Myocyte (in vitro differentiated cells): ENCODE data around the gene ARMH3. TPM values are rescaled to one million over a fixed set of nuclear protein-coding genes. Genes with fewer than 3 reads are reported as not detected.

Experiments
- DNase-seq: peaks from one replicate; pipeline ENCODE4 v3.0.0-alpha.2; 2012; ENCODE audit warnings: low read depth
- total RNA-seq: library from RNA; depleted of rRNA; stranded (reverse); fragments of >200 nt; gene quantifications from 2 replicates; pipeline ENCODE4 v1.2.3, GENCODE V29; 2014

The ARMH3 gene
- total RNA-seq, 1 donor from 2014 or later = 7.4 TPM

DNA sequence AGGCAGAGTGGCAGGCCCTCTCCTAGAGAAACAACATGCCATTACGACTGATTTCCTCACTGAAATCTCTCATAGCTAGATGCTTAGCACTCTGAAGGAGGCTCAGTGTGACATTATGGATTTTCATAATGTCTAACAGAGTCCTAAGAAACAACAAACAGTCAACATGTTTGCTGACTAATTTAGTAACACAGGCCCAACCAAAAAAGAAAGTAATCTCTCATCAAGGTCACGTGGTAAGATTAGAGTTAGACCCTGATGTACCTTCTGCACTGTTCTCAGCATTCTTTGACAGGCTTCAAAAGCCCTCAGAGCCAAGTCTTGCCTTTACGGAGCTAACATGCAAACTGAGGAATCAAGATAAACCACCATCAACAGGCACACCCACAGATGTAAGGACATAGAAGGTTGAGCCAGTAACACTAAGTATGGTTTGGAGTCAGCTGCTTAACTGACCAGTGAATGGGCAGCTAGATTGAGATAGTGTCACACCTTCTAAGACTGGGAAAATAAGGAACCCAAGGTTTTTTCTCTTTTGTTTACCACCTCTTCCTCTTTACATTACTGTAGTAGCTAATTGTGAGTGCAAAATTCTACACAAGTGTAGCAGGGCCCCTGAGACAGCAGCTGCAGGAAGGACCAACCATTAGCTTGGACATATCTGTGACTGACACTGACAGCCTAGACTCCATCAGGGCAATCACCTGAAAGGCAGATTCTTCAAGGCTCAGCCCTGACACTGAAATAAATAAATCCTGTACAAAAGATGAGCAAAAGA, 197.1 kb downstream of the ARMH3 start:
- no peak for DNase-seq

DNA sequence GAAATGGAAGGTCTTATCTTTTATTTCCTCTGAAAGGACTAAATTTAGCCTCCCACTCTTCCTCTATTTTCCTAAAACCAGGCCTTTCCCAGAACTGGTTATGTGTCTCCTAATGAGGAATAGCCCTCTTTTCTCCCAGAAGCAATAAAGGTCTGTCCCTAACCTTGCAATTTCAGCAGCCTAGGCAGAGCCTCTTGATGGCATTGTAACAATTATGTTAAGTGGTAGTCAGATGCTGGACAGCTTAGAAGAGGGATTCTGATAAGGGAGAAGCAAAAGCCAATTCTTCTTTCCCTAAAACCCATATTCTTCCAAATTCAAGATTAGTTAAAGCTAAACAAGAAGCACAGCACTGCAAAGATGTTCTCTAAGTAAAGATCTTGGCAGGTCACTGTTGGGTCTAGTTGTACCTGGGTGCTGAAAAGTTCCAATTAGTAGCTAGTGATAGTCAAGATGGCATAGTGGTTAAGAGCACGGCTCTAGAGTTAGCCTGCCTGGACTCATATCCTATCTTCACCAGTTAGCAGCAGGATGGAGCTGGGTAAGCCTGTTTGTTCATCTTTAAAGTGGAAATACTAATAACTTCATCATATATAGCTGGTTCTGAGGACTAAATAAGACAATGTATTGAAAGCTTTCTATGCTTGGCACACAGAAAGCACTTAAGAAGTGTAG, 198.0 kb downstream of the ARMH3 start:
- no peak for DNase-seq

DNA sequence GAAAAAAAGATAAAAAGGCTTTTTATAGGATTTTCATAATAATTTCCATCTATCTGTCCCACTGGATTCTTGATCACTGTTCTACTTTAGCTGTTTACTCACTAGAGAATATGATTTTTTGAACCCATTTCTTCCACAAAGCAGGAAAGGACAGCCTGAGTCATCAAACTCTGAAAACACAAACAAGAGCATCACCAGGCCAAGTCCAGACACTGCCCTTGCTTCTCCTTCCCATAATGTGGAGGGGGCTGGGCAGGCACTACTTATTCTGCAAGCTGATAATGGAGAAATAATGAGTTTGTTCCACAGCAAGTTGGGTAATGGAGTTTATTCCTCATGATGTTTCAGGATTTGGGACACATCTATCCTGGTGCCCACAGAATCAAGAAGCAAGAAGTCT, 199.3 kb downstream of the ARMH3 start:
- DNase-seq = no peak

DNA sequence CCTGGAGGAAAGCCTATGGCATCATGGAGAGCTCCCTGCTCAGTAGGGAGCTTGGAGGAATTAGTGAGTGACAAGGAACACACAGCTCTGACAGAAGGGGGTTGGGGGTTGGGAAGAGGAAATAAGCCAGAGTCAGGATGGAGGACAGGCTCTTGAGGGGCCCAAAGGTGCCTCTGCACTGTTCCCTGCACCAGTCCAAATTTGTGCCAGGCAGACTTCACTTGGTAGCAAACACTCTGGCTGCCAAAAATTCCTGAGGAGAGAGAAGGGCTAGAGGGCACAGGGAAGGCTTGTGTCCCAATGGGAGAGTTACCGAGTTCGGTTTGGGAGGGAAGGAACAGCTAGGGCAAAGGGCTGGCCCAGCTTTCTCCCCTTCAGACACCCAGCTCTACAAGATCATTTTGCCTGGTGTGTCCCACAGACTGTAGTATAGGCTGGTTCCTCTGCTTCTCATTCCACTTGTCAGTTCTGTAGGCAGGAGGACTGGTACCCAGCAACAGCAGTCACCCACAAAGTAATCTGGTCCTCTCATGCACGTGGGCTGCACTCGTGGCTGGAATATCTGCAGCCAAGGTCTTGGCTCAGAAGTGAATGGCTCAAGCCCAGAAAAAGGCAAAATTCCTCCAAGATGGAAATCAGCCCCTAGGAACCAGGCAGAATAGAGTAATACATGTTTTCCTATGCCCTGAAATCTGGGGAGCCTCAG, 204.4 kb downstream of the ARMH3 start:
- DNase-seq = no peak

DNA sequence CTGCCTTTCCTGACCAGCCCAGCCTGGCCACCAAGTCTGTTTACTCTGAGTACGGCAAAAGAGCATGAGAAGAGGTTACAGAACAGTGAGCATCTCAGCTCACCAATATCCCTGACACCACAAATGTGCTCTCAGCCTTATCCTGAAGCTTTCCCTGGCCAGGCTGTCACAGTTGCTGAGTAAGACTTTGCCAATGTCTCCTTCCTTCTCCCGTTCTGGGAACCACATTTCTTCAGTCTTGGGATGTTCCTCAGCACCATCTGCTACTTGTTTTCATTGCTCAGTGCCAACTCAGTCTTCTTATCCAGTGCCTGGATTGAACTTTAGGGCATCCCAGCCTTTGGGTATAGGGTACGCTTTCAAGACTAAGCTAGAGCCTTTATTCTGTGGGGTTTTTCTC, 205.2 kb downstream of the ARMH3 start:
- DNase-seq = no peak

DNA sequence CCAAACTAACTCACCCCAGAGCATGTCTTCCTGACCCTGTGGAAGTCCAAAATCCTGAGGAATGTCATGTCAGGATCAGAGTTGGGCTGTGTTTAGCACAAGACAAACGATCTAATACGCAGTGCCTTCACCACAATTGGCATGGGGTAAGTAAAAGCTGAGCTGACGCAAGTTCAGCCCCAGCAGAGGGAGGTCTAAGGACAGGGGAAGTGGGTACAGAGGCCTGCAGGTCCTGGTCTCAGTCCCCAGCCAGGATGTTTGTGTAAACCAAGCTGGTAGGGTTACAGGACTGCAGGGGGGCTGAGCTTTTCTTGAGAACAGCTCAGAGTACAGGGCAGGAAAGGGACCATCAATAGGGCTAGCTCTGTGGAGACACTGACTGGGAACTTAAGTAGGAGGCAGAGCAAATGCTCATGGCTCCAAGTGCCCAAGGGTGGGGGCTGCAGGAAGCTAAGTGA, 207.1 kb downstream of the ARMH3 start:
- DNase-seq = no peak

DNA sequence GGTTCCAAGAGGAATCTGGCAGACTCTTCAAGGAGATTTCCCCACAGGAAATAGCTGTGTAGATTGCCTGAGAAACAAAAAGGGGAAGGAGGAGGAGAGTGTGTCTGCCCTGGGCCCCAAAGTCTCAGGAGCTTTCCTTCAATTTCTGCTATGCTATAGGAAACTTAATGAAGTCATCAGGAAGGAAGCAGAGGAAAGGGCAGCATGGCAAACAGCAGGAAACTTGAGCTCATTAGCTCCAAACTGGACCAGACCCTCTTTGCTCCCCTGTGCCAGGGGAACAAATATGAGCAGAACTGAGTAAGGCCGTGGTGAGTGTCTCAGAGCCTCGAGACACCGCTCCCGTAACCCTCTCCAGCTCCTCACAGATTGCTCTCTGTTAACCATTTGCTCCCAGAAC, 207.6 kb downstream of the ARMH3 start:
- DNase-seq = no peak

DNA sequence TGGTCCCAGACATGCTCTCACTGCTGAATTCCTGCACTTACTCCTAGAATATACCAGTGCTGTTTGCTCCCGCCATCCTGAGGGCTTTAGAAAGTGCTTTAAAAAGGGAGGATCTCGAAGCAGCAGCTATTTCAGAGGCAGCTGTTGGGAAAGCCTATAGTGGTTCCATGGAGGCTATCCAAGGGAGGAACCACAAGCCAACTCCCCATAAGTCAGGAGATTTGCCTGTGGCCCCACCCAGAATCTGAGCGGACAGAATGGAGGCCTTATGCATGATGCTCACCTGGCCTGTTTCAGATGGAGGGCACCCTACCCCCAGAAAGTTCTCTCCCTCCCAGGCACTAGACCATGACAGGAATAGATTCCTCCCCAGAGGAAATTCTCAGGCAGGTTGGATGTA, 210.1 kb downstream of the ARMH3 start:
- DNase-seq = peak; percentile 20

DNA sequence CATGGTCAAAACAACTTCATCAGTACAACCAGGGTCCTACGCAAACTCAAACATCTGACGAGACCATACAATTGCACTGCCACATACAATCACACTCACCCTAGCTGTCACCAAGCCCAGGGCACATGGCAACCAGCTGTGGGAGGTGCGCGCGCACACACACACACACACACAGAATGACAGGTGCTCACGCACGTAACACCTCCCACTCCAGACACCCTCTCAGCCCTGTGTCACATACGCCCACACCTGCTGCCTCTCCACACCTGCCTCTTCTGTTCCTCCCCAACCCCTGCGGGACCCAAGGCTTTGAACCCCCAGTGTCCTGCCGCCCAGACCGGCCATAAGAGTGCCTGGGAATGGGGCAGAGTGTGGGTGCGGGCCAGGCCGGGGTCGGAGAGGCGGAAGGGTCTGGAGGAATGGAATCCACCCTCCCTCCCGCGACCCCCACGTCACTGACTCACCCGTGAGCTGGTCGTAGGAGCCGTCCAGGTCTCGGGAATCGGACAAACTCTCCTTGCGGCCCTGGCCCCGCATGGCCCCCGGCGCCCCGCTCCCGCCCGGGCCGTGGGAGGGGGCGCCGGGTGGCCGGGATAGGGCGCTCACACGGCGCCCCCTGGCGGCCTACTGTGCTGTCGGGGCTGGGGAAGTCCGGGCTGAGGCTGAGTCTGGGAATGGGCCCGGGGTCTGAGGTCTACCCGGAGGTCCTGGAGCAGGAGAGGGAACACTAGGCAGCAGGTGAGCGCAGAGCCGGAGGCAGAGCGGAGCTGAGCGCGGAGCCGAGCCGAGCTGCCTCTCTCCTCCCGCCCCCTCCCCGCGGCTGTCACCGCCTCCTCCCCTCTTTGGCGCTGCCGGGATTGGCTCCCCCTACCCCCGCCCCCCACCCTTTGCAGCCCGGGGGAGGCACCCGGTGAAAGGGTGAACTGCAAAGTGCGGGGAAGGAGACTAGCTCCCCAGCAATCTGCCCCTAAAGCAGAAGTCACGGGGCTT, 212.6 kb downstream of the ARMH3 start, which contains the start of gene KCNIP2:
Gene KCNIP2 (minus strand): TSS at position 769 of the 990 bp plus-strand sequence. CDS start 232 bp downstream, at position 537.
- no peak for DNase-seq

DNA sequence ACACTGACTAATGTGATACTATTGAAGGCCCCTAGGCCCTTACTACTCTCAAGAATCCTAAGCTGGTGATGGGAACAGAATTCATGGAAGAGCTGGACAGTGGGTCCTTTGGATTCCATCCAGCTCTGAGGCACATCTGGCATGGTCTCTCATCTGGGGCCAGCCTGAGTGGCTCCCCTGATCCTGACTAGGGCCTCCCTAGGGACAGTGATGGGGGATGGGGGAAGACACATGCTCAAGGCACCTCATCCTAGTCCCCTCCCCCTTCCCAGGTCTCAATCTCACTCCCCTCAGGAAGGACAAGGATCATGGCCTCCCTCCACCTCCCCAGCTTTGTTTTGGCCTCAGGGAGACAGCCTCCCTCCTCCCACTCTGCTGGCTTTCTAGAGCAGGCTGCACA, 214.1 kb downstream of the ARMH3 start:
- DNase-seq = no peak

DNA sequence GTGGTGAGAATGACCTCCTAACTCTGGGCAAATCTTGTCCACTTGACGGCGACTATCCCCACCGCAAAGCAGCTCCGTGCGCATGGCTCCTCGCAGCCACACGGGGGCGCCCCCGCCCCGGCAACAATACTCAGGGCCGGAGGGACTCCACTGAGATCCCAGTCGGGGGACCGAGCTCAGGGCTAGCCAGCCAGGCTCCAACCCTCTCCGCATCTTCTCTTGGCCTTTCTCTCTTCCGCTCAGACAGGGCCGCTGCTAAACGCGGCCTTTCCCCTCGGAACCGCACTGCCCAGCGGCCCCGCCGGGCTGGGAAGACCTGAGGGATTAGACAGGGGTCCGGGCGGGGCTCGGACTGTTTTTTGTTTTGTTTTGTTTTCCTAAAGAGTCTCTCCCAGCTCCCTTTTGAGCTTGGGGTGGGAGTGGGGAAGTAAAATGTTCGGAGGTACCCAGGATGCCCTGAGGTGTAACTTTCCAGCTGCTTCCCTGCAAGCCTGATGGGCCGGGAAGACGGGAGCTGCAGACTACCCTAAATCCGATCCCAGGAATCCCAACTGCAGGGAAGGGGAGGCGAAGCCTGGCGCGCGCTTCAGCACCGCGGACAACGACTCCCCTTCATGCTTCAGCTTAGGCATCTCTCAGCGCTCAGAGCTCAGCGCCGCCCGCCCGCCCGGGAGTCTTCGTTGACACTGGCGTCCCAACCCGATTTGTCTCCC, 215.1 kb downstream of the ARMH3 start:
- peak; percentile 80 for DNase-seq

DNA sequence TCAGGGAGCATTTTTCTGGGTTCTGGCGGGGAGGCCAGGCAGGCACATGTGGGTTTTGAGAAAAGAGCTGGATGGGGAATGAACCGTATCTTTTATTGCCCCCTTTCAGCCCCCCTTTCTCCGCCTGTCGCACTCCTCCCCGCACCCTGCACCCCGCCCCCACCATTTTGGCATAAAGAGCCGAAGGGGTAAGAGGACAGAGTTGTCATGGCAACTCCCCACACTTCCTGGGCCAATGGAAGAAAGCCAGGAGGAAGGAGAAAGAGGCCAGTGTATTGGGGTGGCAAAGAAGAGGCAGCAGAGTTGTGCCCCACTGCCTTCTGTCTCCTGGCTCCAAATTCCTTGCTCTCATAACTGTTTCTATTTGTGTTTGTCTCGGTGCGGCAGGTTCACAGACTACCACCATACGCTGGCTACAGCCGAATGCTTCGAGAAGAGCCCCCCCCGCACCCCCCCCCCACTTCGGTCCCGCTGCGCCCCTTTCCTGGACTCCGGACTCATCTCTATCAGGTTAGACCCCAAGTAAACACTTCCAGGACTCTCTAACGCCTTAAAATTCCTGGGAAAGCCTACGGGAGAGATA, 215.8 kb downstream of the ARMH3 start:
- DNase-seq = no peak

DNA sequence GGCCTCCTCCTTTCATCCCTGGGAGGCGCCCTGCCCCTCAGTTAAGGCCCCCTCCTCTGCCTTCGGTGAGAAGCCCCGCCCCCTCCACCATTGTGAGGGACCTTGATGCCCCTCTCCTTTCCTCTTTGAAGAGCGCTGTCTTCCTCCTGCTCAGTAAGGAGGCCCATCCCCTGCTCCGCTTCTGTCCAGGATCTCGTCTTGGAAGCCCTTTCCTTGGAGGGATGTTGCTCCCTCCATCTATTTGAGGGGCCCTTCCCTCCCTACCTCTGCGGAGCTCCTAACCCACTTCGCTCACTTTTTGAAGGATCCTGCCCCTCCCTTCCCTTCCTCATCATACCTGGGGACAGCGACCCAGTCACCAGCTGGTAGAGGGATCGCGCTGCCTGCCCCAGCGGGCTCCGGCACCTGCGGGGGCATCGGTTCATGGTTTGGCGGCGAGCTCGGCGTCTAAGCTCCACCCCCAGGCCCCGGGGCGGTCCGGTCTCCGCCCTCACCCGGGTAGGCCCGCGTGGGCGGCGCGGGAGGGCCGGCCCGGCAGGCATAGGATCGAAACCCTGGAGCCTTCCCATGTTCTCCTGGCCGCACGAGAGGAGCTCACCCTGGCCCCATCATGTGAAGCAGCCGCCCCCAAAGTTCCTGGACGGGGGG, 216.4 kb downstream of the ARMH3 start:
- no peak for DNase-seq

DNA sequence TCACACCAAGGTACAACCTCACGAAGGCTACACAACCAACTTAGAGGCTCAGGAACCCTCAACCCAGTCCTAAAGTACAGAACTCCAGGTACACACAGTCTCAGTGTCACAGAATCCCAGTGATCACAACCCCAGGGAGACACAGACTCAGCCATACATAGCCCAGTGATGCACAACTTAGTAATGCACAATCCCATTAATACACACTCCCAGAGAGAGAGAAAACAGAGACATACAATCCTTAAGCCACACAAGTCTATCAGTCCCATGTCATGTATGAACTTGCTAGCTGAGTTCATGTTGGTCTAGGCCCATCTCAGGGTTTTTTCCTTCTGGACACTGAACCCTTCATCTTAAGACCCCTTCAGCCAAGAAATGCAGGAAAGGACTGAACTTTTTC, 217.0 kb downstream of the ARMH3 start:
- DNase-seq = no peak

DNA sequence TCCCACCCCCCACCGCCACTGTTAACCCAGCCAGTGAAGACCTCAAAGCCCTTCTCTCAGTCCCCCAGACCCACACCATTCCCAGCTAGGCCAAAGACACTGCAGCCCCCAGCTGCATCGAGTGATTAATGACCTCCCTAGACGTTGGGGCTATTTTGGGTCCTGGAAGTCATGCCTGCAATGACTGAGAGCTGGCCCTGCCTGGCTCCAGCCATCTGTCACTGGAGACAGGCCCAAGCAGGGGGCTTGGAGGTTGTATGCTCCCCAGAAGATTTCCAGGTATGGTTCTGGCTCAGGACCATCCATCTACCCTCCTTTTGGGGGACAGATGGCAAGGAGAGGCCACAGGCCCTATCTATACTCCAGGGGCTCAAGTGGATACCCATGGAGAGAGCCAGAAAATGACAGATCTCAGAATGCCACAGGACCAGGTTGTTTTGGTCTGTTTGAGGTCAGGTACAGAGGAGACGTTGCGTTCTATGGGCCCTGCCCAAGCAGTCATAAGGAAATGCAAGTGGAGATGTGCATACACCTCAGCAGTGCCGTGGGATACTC, 217.5 kb downstream of the ARMH3 start:
- peak; percentile 59 for DNase-seq

DNA sequence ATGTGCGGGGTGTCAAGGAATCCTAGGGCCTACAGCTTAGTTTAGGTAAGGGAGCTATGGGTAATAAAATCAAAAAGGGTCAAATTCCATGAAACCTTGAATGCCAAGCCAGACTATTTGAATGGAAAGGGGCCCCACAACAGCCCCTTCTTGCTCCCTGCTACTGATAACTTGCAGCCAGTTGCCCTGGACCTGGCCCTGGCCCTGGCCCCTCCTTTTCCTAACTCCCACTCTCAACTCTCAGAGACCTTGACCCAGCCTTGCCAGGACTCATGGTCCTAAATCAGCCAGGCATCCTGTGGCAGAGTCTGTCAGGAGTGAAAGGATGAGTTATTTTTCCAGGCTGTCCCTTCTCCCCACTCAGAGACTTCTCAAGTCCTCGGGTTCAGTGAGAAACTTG, 218.2 kb downstream of the ARMH3 start:
- DNase-seq = no peak

DNA sequence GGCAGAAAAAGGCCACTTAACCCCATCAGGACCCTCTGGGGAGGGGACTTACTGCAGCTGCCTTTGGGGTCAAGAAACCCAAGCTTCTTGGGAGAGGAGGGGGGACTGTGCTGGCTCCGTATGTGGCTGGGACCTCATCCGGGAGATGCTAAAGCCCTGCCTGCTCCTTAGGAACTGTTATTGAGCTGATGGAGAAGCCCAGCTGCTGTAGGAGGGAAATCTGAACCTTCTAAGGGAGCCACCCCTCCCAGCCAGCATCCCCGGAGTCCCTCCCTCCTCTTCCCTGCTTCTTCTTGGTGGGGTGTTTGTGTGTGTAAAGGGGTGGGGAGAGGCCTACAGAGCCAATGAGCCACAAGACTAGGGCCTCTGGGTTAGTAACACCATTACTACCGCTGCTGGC, 220.6 kb downstream of the ARMH3 start:
- DNase-seq = no peak

DNA sequence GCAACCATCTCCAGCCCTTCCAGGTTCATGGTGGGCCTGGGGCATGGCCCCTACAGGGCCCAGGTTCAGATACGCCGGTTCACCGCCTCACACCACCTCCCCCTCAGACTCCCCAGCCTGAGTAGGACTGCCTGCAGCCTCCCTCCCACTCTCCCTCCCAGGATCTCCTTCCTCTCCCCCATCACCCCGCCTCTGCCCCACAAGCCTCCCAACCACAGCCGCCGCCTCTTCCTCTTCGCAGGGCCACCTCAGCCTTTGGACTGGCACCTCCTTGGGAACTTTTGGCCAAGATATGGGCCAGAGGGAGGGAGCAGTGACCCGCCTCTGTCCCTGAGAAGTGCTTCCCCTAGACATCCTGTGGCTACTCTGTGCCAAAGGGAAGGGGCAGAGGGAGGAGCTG, 221.6 kb downstream of the ARMH3 start:
- DNase-seq = no peak

DNA sequence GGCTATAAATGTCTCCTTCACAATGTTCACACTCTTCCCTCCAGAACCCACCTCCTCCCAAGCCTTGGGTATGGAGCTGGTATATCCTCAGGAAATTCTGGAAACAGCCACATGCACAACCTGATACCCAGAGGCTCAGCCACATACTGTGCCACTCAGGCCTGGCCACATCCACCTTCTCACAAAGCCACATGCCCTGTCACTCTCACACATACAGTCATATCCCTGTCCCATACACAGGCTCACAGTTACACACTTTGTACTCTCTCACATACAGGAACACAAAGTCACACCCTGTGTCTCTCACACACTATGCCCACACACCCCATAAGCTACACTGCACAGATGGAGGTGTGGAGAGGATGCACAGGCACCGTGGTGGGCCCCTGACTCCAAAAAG, 222.5 kb downstream of the ARMH3 start:
- no peak for DNase-seq
